Astrocyte (in vitro differentiated cells and primary cell): ENCODE data around the gene PIAS3. TPM values are rescaled to one million over a fixed set of nuclear protein-coding genes. Genes with fewer than 3 reads are reported as not detected.

Experiments
- DNase-seq: peaks from one replicate; pipeline ENCODE4 v3.0.0-alpha.2; 2010; ENCODE audit warnings: low read depth
- FAIRE-seq: peaks from 2 replicates; lab custom pipeline; 2011; peaks lifted over from hg19 to GRCh38; lab: Jason Lieb, UNC
- H2AFZ ChIP-seq: 2 replicates; pipeline ENCODE4 v1.6.0; 2012; ENCODE audit warnings: low read depth, low read length, inconsistent platforms
- H3K27ac ChIP-seq: 2 replicates; pipeline ENCODE4 v1.5.1; 2011; ENCODE audit warnings: low read depth, low read length, inconsistent platforms
- H3K27me3 ChIP-seq: 2 replicates; pipeline ENCODE4 v1.6.0; 2011; ENCODE audit warnings: low read length, inconsistent platforms; ENCODE audit not compliant: insufficient read depth
- H3K36me3 ChIP-seq: 2 replicates; pipeline ENCODE4 v1.5.1; 2011; ENCODE audit warnings: low read length, inconsistent platforms; ENCODE audit not compliant: insufficient read depth
- H3K4me1 ChIP-seq: 2 replicates; pipeline ENCODE4 v1.5.1; 2011; ENCODE audit warnings: low read length, inconsistent platforms; ENCODE audit not compliant: insufficient read depth
- H3K4me2 ChIP-seq: 2 replicates; pipeline ENCODE4 v1.6.0; 2012; ENCODE audit warnings: low read length, inconsistent platforms
- H3K4me3 ChIP-seq: 2 replicates; pipeline ENCODE4 v1.5.1; 2011; ENCODE audit warnings: low read depth, mild to moderate bottlenecking, low read length, inconsistent platforms; ENCODE audit not compliant: insufficient read depth
- H3K79me2 ChIP-seq: 2 replicates; pipeline ENCODE4 v1.6.0; 2012; ENCODE audit warnings: mild to moderate bottlenecking, low read length, inconsistent platforms; ENCODE audit not compliant: insufficient read depth
- H3K9ac ChIP-seq: 2 replicates; pipeline ENCODE4 v1.6.0; 2012; ENCODE audit warnings: mild to moderate bottlenecking, low read length, inconsistent platforms
- H3K9me3 ChIP-seq: 2 replicates; pipeline ENCODE4 v1.5.1; 2012; ENCODE audit warnings: low read depth, mild to moderate bottlenecking, low read length, inconsistent platforms; ENCODE audit not compliant: insufficient read depth
- H4K20me1 ChIP-seq: 2 replicates; pipeline ENCODE4 v1.6.0; 2012; ENCODE audit warnings: low read length, inconsistent platforms; ENCODE audit not compliant: insufficient read depth
- H3K27ac Mint-ChIP-seq: one replicate; pipeline ENCODE4 v1.8.0; 2021; ENCODE audit warnings: mild to moderate bottlenecking, mixed read lengths; ENCODE audit not compliant: unreplicated experiment
- H3K27me3 Mint-ChIP-seq: one replicate; pipeline ENCODE4 v1.8.0; 2021; ENCODE audit warnings: low read depth, mixed read lengths; ENCODE audit not compliant: unreplicated experiment
- H3K36me3 Mint-ChIP-seq: one replicate; pipeline ENCODE4 v1.8.0; 2021; ENCODE audit warnings: low read depth, mixed read lengths; ENCODE audit not compliant: unreplicated experiment
- H3K4me1 Mint-ChIP-seq: one replicate; pipeline ENCODE4 v1.8.0; 2021; ENCODE audit warnings: low read depth, mixed read lengths; ENCODE audit not compliant: unreplicated experiment
- H3K4me3 Mint-ChIP-seq: one replicate; pipeline ENCODE4 v1.8.0; 2021; ENCODE audit warnings: mild to moderate bottlenecking, moderate library complexity, mixed read lengths; ENCODE audit not compliant: unreplicated experiment
- H3K9me3 Mint-ChIP-seq: one replicate; pipeline ENCODE4 v1.8.0; 2021; ENCODE audit warnings: mild to moderate bottlenecking, mixed read lengths; ENCODE audit not compliant: unreplicated experiment
- EZH2 ChIP-seq: IDR thresholded peaks from 2 replicates; pipeline ENCODE4 v1.6.1; 2012; ENCODE audit warnings: mild to moderate bottlenecking, low read length, inconsistent platforms; ENCODE audit not compliant: insufficient read depth
- total RNA-seq: library from RNA; stranded (reverse); gene quantifications from 2 replicates; pipeline ENCODE4 v1.2.1, GENCODE V29; 2021
- TF ChIP-seq, protein P1 (sequence below): IDR thresholded peaks from 2 replicates; pipeline ENCODE4 v1.5.1; 2011; ENCODE audit warnings: low read depth, mild to moderate bottlenecking, inconsistent platforms, low read length, moderate library complexity; ENCODE audit not compliant: insufficient read depth

PIAS3 gene
- total RNA-seq, 1 donor from 2014 or later, result 42.6 TPM

DNA sequence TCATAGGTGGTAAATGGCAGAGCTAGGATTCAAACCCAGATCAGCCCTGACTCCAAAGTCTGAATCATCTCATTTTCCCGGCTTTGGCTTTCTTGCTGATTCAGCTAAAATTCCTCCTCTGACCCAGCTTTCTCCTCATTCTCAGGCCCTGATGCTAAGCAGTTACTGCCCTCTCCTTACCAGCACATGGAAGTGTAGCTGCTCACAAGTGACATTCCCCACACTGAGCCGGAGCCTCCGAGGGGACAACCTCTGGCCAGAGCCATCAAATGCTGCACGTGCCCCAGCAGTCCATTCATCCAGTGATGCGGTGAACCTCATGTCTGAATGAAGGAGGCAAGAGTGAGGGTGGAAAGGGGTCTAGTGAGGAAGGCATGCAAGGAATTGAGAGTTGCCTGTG lies 39.9 kb upstream of the PIAS3 start:
- Mint-ChIP-seq H3K27me3 (peaks cover 15% of the 10 kb centered on the region), H3K9me3 (no peaks in the 10 kb centered on the region), H3K4me1 (peaks cover 7% of the 10 kb centered on the region), H3K27ac (peak overlapping the region; percentile 4), H3K4me3 (no peak overlapping the region), H3K36me3 (peaks cover 9% of the 10 kb centered on the region)
- Histone ChIP-seq H3K27me3 (no peaks in the 10 kb centered on the region), H3K4me3 (no peak overlapping the region), H3K9me3 (no peaks in the 10 kb centered on the region), H3K9ac (no peak overlapping the region), H3K36me3 (no peaks in the 10 kb centered on the region), H3K4me1 (no peaks in the 10 kb centered on the region), H3K79me2 (no peaks in the 10 kb centered on the region), H3K4me2 (no peak overlapping the region), H2AFZ (no peak overlapping the region), H4K20me1 (no peaks in the 10 kb centered on the region), H3K27ac (no peak overlapping the region)
- DNase-seq, result no peak
- TF ChIP-seq, protein P1, sequence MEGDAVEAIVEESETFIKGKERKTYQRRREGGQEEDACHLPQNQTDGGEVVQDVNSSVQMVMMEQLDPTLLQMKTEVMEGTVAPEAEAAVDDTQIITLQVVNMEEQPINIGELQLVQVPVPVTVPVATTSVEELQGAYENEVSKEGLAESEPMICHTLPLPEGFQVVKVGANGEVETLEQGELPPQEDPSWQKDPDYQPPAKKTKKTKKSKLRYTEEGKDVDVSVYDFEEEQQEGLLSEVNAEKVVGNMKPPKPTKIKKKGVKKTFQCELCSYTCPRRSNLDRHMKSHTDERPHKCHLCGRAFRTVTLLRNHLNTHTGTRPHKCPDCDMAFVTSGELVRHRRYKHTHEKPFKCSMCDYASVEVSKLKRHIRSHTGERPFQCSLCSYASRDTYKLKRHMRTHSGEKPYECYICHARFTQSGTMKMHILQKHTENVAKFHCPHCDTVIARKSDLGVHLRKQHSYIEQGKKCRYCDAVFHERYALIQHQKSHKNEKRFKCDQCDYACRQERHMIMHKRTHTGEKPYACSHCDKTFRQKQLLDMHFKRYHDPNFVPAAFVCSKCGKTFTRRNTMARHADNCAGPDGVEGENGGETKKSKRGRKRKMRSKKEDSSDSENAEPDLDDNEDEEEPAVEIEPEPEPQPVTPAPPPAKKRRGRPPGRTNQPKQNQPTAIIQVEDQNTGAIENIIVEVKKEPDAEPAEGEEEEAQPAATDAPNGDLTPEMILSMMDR, result no peak
- no peak for TF ChIP-seq EZH2
- FAIRE-seq, result no peak

DNA sequence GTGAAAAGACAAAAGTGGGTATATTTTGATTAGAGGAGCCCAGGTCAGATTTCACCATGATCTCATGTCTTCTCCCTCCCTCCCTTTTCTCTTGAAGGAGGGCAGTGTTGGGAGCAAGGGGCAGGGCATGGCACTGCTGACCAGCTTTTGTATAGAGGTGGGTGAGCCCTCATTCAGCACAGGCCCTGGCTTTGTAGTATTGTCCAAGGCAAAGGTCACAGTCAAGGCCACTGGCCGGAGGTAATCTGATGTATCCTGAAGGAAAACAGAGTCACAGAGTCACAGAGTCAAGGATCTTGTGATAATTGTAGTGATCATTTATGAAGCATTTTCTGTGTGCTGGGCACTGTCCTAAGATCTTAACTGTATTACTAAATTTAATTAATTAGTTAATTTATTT lies 39.1 kb upstream of the PIAS3 start:
- Histone ChIP-seq H2AFZ (no peak overlapping the region), H3K4me2 (no peak overlapping the region), H3K27me3 (no peaks in the 10 kb centered on the region), H4K20me1 (no peaks in the 10 kb centered on the region), H3K36me3 (no peaks in the 10 kb centered on the region), H3K79me2 (no peaks in the 10 kb centered on the region), H3K4me3 (no peak overlapping the region), H3K9me3 (no peaks in the 10 kb centered on the region), H3K9ac (no peak overlapping the region), H3K4me1 (peaks cover 3% of the 10 kb centered on the region), H3K27ac (no peak overlapping the region)
- FAIRE-seq, result no peak
- H3K36me3 Mint-ChIP-seq, result peaks cover 9% of the 10 kb centered on the region
- no peaks in the 10 kb centered on the region for H3K9me3 Mint-ChIP-seq
- TF ChIP-seq, protein P1, result no peak
- no peak for TF ChIP-seq EZH2
- no peak for DNase-seq
- H3K4me1 Mint-ChIP-seq, result peaks cover 7% of the 10 kb centered on the region
- H3K27ac Mint-ChIP-seq, result no peak overlapping the region
- peaks cover 15% of the 10 kb centered on the region for H3K27me3 Mint-ChIP-seq
- no peak overlapping the region for H3K4me3 Mint-ChIP-seq

DNA sequence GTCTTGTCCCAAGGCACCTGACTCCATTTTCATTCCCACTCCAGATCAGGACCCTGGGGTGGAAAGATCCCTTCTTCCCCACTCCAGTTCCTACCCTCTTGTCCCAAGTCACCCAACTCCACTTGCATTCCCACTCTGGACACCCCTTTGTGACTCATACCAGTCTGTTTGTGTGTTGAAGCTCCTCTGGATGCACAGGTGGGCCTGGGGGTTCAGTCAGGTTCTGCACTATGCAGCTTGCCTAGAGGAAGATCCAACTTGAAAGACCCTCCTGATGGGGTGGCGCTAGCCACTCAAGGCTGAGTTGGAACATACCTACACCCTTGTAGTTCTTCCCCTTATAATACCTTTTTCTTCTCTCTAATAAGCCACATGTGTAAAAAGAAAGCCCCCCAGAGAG lies 36.6 kb upstream of the PIAS3 start:
- H3K79me2 ChIP-seq, result no peaks in the 10 kb centered on the region
- H3K4me3 Mint-ChIP-seq, result no peak overlapping the region
- no peaks in the 10 kb centered on the region for H3K9me3 ChIP-seq
- no peak overlapping the region for H3K4me3 ChIP-seq
- H3K27me3 Mint-ChIP-seq, result peaks cover 11% of the 10 kb centered on the region
- H3K36me3 Mint-ChIP-seq, result peaks cover 5% of the 10 kb centered on the region
- no peak overlapping the region for H3K4me2 ChIP-seq
- no peak overlapping the region for H3K27ac ChIP-seq
- H4K20me1 ChIP-seq, result no peaks in the 10 kb centered on the region
- TF ChIP-seq, protein P1, result no peak
- TF ChIP-seq EZH2, result no peak
- H3K4me1 ChIP-seq, result peaks cover 24% of the 10 kb centered on the region
- H3K9me3 Mint-ChIP-seq, result no peaks in the 10 kb centered on the region
- no peak overlapping the region for H2AFZ ChIP-seq
- no peak overlapping the region for H3K27ac Mint-ChIP-seq
- no peak overlapping the region for H3K9ac ChIP-seq
- no peaks in the 10 kb centered on the region for H3K27me3 ChIP-seq
- DNase-seq (no peak), FAIRE-seq (no peak)
- peaks cover 25% of the 10 kb centered on the region for H3K4me1 Mint-ChIP-seq
- no peaks in the 10 kb centered on the region for H3K36me3 ChIP-seq
